Jurkat, Clone E6-1 (cell line): ENCODE results near the gene CD164L2.
A peak's percentile ranks its signal among the peaks of the same experiment; 100 is the strongest.

ENCODE experiments used
- DNase-seq: peaks from one replicate; pipeline ENCODE4 v3.0.0-alpha.2; 2011; ENCODE audit warnings: low read depth, low spot score
- H3K4me3 ChIP-seq: 2 replicates; pipeline ENCODE4 v1.5.1; 2011; ENCODE audit warnings: mild to moderate bottlenecking, low read length, control low read depth, moderate library complexity

CD164L2 gene

GRCh38 chr1:27368869-27369582 is 14.1 kb downstream of the CD164L2 start:
- no peak for DNase-seq
- no peak overlapping the region for H3K4me3 ChIP-seq

GRCh38 chr1:27367160-27367650 is 15.9 kb downstream of the CD164L2 start:
- DNase-seq: no peak
- H3K4me3 ChIP-seq: no peak overlapping the region

GRCh38 chr1:27366411-27367159 is 16.5 kb downstream of the CD164L2 start, which contains the start of gene MAP3K6:
TSS of gene MAP3K6 (minus strand) at chr1:27366961. CDS start at chr1:27366597, 364 bp downstream.
- DNase-seq: no peak
- H3K4me3 ChIP-seq: peak within 1 kb of the TSS; percentile 59

- peak; percentile 49 for DNase-seq
- peak overlapping the region; percentile 59 for H3K4me3 ChIP-seq
Measured at GRCh38 chr1:27366113-27366410, 17.1 kb downstream of the CD164L2 start.

GRCh38 chr1:27365372-27366112 is 17.6 kb downstream of the CD164L2 start:
- peak; percentile 59 for DNase-seq

GRCh38 chr1:27364696-27365371 is 18.3 kb downstream of the CD164L2 start:
- no peak for DNase-seq
- peak overlapping the region; percentile 59; the same call in 1 of the 2 replicates for H3K4me3 ChIP-seq

More at GRCh38 chr1:27365372-27366112, 17.6 kb downstream of the CD164L2 start:
- H3K4me3 ChIP-seq: peak overlapping the region; percentile 59

GRCh38 chr1:27363766-27364695 is 19.1 kb downstream of the CD164L2 start:
- DNase-seq: no peak
- no peak overlapping the region for H3K4me3 ChIP-seq

GRCh38 chr1:27361553-27361952 is 21.6 kb downstream of the CD164L2 start:
- no peak for DNase-seq
- H3K4me3 ChIP-seq: no peak overlapping the region

GRCh38 chr1:27361044-27361402 is 22.1 kb downstream of the CD164L2 start:
- DNase-seq: no peak
- H3K4me3 ChIP-seq: no peak overlapping the region

GRCh38 chr1:27360159-27361043 is 22.7 kb downstream of the CD164L2 start:
- no peak for DNase-seq
- no peak overlapping the region for H3K4me3 ChIP-seq

GRCh38 chr1:27359822-27360158 is 23.3 kb downstream of the CD164L2 start:
- no peak overlapping the region for H3K4me3 ChIP-seq
- no peak for DNase-seq

- no peak for DNase-seq
- no peak overlapping the region for H3K4me3 ChIP-seq
Measured at GRCh38 chr1:27358928-27359313, 24.2 kb downstream of the CD164L2 start.

- DNase-seq: no peak
- H3K4me3 ChIP-seq: no peak overlapping the region
Measured at GRCh38 chr1:27358038-27358927, 24.9 kb downstream of the CD164L2 start.

GRCh38 chr1:27357281-27358037 is 25.7 kb downstream of the CD164L2 start:
- H3K4me3 ChIP-seq: peak overlapping the region; percentile 41
- peak; percentile 56 for DNase-seq

GRCh38 chr1:27356619-27357280 is 26.4 kb downstream of the CD164L2 start:
- no peak for DNase-seq
- no peak overlapping the region for H3K4me3 ChIP-seq
